Adipocyte (in vitro differentiated cells): ENCODE measurements around the gene UGT1A5.
A peak's percentile ranks its signal among the peaks of the same experiment; 100 is the strongest.

ENCODE experiments used
- DNase-seq: peaks from one replicate; pipeline ENCODE4 v3.0.0-alpha.2; 2015; ENCODE audit warnings: low read depth
- H3K27me3 ChIP-seq: replicated peaks from 2 replicates; pipeline ENCODE4 v1.7.0; 2013; ENCODE audit warnings: mild to moderate bottlenecking, low read length, moderate library complexity; ENCODE audit not compliant: control insufficient read depth, insufficient read depth
- H3K36me3 ChIP-seq: 2 replicates; pipeline ENCODE4 v1.7.0; 2013; ENCODE audit warnings: low read length, mild to moderate bottlenecking, moderate library complexity; ENCODE audit not compliant: control insufficient read depth, insufficient read depth, severe bottlenecking
- H3K4me1 ChIP-seq: 2 replicates; pipeline ENCODE4 v1.7.0; 2013; ENCODE audit warnings: mild to moderate bottlenecking, low read length, moderate library complexity; ENCODE audit not compliant: control insufficient read depth, insufficient read depth
- H3K4me3 ChIP-seq: 2 replicates; pipeline ENCODE4 v1.7.0; 2013; ENCODE audit warnings: mild to moderate bottlenecking, low read length, moderate library complexity
- H3K9ac ChIP-seq: 2 replicates; pipeline ENCODE4 v1.7.0; 2013; ENCODE audit warnings: mild to moderate bottlenecking, low read length, moderate library complexity
- H3K9me3 ChIP-seq: 2 replicates; pipeline ENCODE4 v1.7.0; 2013; ENCODE audit warnings: mild to moderate bottlenecking, low read length, moderate library complexity; ENCODE audit not compliant: control insufficient read depth

The UGT1A5 gene

DNA sequence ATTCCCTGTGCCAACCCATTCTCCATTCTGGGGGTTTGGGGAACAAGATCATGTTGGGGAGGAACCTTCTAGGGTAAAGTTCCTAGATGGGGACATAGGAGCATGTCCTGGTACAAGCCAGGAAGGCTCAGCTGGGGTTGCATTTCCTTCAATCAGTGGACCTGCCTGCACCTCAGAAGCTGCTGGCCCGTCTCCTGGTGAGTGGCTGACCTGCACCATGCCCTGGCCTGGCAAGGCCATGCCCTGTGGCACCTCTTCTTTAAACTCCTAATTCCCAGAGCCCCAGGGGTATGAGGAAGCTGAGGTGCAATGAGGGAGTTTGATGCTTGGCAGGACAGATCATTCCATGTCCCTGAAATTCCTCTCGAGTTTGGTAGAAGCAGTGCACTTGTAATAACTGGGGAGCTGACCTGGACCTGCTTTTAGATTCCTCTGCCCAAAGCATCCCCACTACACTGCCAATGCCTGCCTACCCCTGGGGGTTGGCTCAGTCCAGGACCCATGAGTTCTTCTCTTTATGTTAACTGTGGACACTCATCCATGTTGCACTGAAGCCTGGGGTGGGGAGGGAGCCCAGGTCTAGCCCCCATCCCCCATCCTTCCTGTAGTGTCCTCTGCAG is 90.7 kb downstream of the UGT1A5 start:
- no peaks in the 10 kb centered on the region for H3K4me1 ChIP-seq
- no peaks in the 10 kb centered on the region for H3K36me3 ChIP-seq
- H3K4me3 ChIP-seq, result no peak overlapping the region
- peaks cover 34% of the 10 kb centered on the region for H3K27me3 ChIP-seq
- no peak for DNase-seq
- H3K9ac ChIP-seq, result no peak overlapping the region
- H3K9me3 ChIP-seq, result peaks cover 4% of the 10 kb centered on the region

GRCh38 chr2:233803994-233804393 is 91.3 kb downstream of the UGT1A5 start:
- peaks cover 35% of the 10 kb centered on the region for H3K27me3 ChIP-seq
- H3K9ac ChIP-seq, result no peak overlapping the region
- DNase-seq, result no peak
- H3K4me3 ChIP-seq, result no peak overlapping the region
- H3K4me1 ChIP-seq, result no peaks in the 10 kb centered on the region
- peaks cover 4% of the 10 kb centered on the region for H3K9me3 ChIP-seq
- no peaks in the 10 kb centered on the region for H3K36me3 ChIP-seq

DNA sequence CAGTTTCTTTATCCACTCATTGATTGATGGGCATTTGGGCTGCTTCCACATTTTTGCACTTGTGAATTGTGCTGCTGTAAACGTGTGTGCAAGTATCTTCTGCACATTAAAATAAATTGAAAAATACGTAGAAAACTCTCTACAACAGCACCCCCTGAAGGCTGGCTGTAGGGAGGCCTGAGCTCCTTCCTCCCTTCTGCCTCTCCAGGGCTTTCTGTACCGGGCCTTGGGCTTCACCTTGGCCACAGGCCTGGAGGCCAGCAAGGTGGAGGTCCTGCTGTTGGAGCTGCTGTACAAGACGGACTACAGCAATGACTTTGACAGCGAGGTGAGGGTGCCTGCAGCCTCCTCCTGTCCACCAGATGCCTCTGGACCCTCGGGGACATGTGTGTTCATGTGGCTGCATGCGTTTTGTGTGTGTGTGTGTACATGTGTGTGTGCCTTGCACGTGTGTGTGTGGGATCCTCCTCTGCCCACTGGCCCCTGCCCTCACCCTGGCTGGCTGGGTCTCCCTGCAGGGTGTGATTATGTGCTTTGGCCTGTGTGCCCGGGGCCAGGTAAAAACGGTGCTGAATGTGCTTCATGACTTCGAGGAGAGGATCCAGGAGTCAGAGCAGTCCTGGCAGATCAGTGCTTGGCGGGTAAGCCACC is 94.6 kb downstream of the UGT1A5 start:
- no peak overlapping the region for H3K9ac ChIP-seq
- H3K27me3 ChIP-seq, result peaks cover 28% of the 10 kb centered on the region
- no peaks in the 10 kb centered on the region for H3K36me3 ChIP-seq
- H3K9me3 ChIP-seq, result peaks cover 4% of the 10 kb centered on the region
- no peak for DNase-seq
- no peaks in the 10 kb centered on the region for H3K4me1 ChIP-seq
- no peak overlapping the region for H3K4me3 ChIP-seq

DNA sequence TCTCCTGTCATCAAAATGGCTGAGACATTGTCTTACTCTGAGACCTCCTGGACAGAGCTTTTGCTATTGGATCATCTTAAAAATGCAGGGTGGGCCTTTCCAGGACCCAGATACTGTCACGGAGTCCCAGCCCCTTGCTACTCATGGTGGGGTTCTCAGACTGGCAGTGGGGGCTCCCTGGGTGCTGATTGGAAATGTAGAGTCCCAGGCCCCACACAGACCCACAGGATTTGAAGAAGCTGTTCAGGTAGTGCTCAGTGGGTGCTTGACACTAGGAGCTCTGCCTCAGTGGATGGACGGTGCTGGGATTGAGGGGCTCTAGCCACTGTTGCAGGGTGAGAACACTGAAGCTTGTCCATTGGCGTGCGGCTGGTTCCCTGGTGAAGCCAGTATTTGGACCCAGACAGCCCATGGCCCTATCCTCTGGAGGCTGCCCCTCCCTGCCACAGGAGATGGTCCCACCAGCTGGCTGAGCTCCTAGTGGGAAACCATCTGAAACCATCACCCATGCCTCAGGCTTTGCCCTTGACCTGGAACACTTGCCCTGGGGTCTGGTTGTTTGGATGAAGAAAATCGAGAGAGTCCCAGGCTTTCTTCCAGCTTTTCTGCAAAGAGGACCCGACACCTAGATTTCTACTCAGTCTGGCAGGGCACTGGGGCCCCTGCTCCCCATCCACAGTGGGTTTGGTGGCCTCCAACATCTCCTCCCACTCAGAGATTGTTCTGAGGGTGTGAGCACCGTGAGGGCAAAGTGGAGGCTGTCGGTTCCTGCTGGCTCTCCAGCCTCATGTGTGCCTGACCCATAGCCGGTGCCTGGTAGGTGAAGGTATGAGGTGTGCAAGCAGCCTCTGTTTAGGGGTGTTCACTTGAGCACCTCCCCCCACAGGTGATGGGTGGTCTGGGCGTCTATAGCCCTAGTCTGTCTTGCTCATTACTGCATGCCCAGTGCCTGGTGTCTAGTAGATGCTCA is 95.5 kb downstream of the UGT1A5 start:
- no peak for DNase-seq
- H3K9me3 ChIP-seq, result peaks cover 4% of the 10 kb centered on the region
- no peak overlapping the region for H3K9ac ChIP-seq

GRCh38 chr2:233810385-233810784 is 97.7 kb downstream of the UGT1A5 start:
- peaks cover 4% of the 10 kb centered on the region for H3K9me3 ChIP-seq
- no peaks in the 10 kb centered on the region for H3K36me3 ChIP-seq
- H3K4me1 ChIP-seq, result no peaks in the 10 kb centered on the region
- no peak overlapping the region for H3K4me3 ChIP-seq
- peaks cover 20% of the 10 kb centered on the region for H3K27me3 ChIP-seq
- no peak for DNase-seq
- H3K9ac ChIP-seq, result no peak overlapping the region

More for the DNA sequence above, 95.5 kb downstream of the UGT1A5 start:
- no peaks in the 10 kb centered on the region for H3K36me3 ChIP-seq
- H3K4me3 ChIP-seq, result no peak overlapping the region
- H3K27me3 ChIP-seq, result peaks cover 20% of the 10 kb centered on the region
- no peaks in the 10 kb centered on the region for H3K4me1 ChIP-seq

GRCh38 chr2:233811087-233811486 is 98.4 kb downstream of the UGT1A5 start:
- H3K4me3 ChIP-seq, result no peak overlapping the region
- no peak for DNase-seq

GRCh38 chr2:233811732-233812131 is 99.0 kb downstream of the UGT1A5 start:
- Histone ChIP-seq H3K4me1 (peaks cover 8% of the 10 kb centered on the region), H3K36me3 (no peaks in the 10 kb centered on the region), H3K9ac (no peak overlapping the region), H3K27me3 (peaks cover 20% of the 10 kb centered on the region), H3K9me3 (no peaks in the 10 kb centered on the region), H3K4me3 (no peak overlapping the region)
- no peak for DNase-seq

More at GRCh38 chr2:233811087-233811486, 98.4 kb downstream of the UGT1A5 start:
- peaks cover 4% of the 10 kb centered on the region for H3K9me3 ChIP-seq
- peaks cover 20% of the 10 kb centered on the region for H3K27me3 ChIP-seq
- no peak overlapping the region for H3K9ac ChIP-seq
- peaks cover 2% of the 10 kb centered on the region for H3K4me1 ChIP-seq
- H3K36me3 ChIP-seq, result no peaks in the 10 kb centered on the region

DNA sequence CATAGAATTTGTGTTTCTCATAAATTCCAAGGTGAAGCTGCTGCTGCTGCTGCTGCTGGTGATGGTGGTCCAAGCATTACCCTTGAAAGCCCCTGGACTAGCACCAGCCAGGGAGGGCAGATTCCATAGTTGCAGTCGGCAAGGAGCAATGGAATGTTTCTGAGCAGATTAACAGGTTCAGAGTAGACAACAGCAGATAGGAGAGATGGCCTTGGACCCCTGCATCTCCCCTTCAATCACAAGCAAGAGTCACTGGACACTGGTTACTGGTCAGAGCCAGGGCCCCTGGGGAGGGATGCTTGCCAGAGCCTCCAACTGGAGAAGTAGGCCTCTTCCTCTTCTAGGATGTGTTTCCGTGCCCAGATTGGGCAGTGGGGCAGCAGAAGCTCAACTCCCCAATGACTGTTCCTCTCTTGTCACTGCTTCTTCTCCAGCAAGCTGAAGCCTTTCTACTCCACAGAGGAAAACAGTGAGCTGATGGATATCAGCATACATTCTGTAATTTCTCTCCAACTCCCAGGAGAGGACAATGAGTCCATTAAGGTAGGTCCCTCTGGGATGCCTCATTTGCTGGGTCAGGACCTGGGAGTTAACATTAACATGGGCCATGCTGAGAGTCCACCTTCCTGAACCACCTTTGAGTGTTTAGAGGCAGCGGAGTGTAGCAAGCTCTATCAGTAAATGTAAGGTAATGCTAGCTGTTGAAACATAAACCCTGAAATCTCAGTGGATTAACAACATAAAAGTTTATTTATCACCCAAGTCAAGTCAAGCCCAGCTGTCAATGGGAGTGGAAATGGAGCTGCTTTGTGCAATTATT is 100.7 kb downstream of the UGT1A5 start:
- H3K4me3 ChIP-seq, result no peak overlapping the region
- no peaks in the 10 kb centered on the region for H3K36me3 ChIP-seq
- no peak overlapping the region for H3K9ac ChIP-seq
- H3K27me3 ChIP-seq, result peaks cover 13% of the 10 kb centered on the region
- H3K9me3 ChIP-seq, result no peaks in the 10 kb centered on the region
- H3K4me1 ChIP-seq, result peaks cover 24% of the 10 kb centered on the region
- no peak for DNase-seq

DNA sequence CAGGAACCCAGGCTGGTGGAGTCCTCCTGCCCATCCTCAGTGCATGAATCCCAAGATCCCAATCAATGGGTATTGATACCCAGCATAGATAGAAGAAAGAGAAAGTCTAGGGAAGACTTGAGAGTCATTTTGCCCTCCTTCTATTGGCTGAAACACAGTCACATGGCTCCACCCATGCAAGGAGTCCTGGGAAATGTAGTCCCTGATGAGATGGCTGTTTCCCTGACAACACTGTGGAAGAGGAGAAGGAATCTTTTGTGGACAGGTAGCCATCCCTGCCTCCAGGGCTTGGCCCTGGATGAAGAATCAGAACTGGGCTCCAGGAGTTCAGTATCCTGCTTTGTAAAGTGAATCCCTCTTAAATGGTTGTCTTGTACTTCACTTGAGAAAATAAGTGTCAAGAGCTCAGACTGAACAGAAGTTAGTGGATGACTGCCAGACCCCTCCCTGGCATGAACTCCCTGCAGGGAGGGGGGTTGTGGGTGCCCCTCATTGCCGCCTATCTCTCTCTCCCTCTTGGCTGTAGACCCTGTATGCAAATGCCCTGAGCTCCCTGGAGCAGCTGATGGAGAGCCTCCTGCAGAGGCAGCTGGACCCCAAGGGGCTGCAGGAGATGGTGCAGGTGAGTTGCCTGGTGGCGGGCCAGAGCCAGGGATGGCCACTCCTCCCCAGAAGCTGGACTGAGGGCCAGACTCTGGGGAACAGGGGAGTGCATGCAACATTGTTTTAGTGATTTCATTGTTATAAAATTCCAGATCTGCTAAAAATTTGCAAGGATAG is 101.5 kb downstream of the UGT1A5 start:
- peak; percentile 6 for DNase-seq
- H3K4me3 ChIP-seq, result no peak overlapping the region
- H3K9me3 ChIP-seq, result no peaks in the 10 kb centered on the region
- no peaks in the 10 kb centered on the region for H3K36me3 ChIP-seq
- no peak overlapping the region for H3K9ac ChIP-seq
- H3K27me3 ChIP-seq, result peaks cover 8% of the 10 kb centered on the region
- peaks cover 24% of the 10 kb centered on the region for H3K4me1 ChIP-seq

- H3K9ac ChIP-seq, result no peak overlapping the region
- no peaks in the 10 kb centered on the region for H3K36me3 ChIP-seq
- peaks cover 28% of the 10 kb centered on the region for H3K4me1 ChIP-seq
- no peak overlapping the region for H3K4me3 ChIP-seq
- no peaks in the 10 kb centered on the region for H3K9me3 ChIP-seq
- no peaks in the 10 kb centered on the region for H3K27me3 ChIP-seq
- DNase-seq, result peak; percentile 67
Observed at GRCh38 chr2:233815861-233816260, 103.2 kb downstream of the UGT1A5 start.
